Measurements from ENCODE around the gene ETV3. TPM values are rescaled to one million over a fixed set of nuclear protein-coding genes. Genes with fewer than 3 reads are reported as not detected.

The ETV3 gene
- total RNA-seq, 2 donors from 2014 or later = 26.9 to 40.6 TPM

GRCh38 chr1:157154291-157154690 is 16.1 kb upstream of the ETV3 start:
- Histone ChIP-seq H3K9ac (ENCODE audit: extremely low read depth, low read length, poor library complexity, severe bottlenecking) (no peak overlapping the region), H3K4me1 (ENCODE audit: control insufficient read depth, insufficient read depth, low read length) (peaks cover 19% of the 10 kb centered on the region), H3K27ac (ENCODE audit: low read depth, low read length) (no peak overlapping the region), H3K4me3 (ENCODE audit: low read length) (no peak overlapping the region), H3K9me3 (ENCODE audit: control insufficient read depth, low read length) (no peaks in the 10 kb centered on the region), H3K36me3 (ENCODE audit: control insufficient read depth, insufficient read depth, low read length) (no peaks in the 10 kb centered on the region), H3K27me3 (ENCODE audit: control insufficient read depth, insufficient read depth, low read length, poor library complexity, severe bottlenecking) (no peaks in the 10 kb centered on the region)
- peaks cover 53% of the 10 kb centered on the region for H3K4me1 Mint-ChIP-seq
- H3K27me3 Mint-ChIP-seq (ENCODE audit: insufficient read depth) = no peaks in the 10 kb centered on the region
- H3K9me3 Mint-ChIP-seq = no peaks in the 10 kb centered on the region
- no peaks in the 10 kb centered on the region for H3K36me3 Mint-ChIP-seq (ENCODE audit: low read depth)
- no peak overlapping the region for H3K27ac Mint-ChIP-seq
- no peak overlapping the region for H3K4me3 Mint-ChIP-seq
- no peak for TF ChIP-seq CTCF (conservative IDR thresholded peaks at IDR 0.05)
- WGBS, 2 experiments (ENCODE audit: insufficient coverage in 1 of 2, insufficient read length in 1 of 2) = 89 to 100% methylated on average over 4 to 5 of the region's 5 CpGs
- peak; percentile 48 for DNase-seq

- WGBS, 2 experiments (ENCODE audit: insufficient coverage in 1 of 2, insufficient read length in 1 of 2) = 69% methylated on average over 1 of the region's 1 CpG; no CpG with 5 or more reads in 1 of the 2 experiments
- no peaks in the 10 kb centered on the region for H3K9me3 ChIP-seq (ENCODE audit: control insufficient read depth, low read length)
- H3K36me3 ChIP-seq (ENCODE audit: control insufficient read depth, insufficient read depth, low read length) = no peaks in the 10 kb centered on the region
- no peaks in the 10 kb centered on the region for H3K27me3 ChIP-seq (ENCODE audit: control insufficient read depth, insufficient read depth, low read length, poor library complexity, severe bottlenecking)
- Mint-ChIP-seq H3K27me3 (ENCODE audit: insufficient read depth) (no peaks in the 10 kb centered on the region), H3K9me3 (no peaks in the 10 kb centered on the region), H3K27ac (no peak overlapping the region), H3K4me3 (no peak overlapping the region), H3K4me1 (peaks cover 50% of the 10 kb centered on the region), H3K36me3 (ENCODE audit: low read depth) (no peaks in the 10 kb centered on the region)
- TF ChIP-seq CTCF (conservative IDR thresholded peaks at IDR 0.05) = no peak
- H3K4me3 ChIP-seq (ENCODE audit: low read length) = no peak overlapping the region
- peaks cover 19% of the 10 kb centered on the region for H3K4me1 ChIP-seq (ENCODE audit: control insufficient read depth, insufficient read depth, low read length)
- H3K9ac ChIP-seq (ENCODE audit: extremely low read depth, low read length, poor library complexity, severe bottlenecking) = no peak overlapping the region
- no peak overlapping the region for H3K27ac ChIP-seq (ENCODE audit: low read depth, low read length)
- DNase-seq = peak; percentile 44
Measured at GRCh38 chr1:157153746-157154145, 15.6 kb upstream of the ETV3 start.

- peaks cover 26% of the 10 kb centered on the region for H3K4me1 ChIP-seq (ENCODE audit: control insufficient read depth, insufficient read depth, low read length)
- no peaks in the 10 kb centered on the region for H3K27me3 ChIP-seq (ENCODE audit: control insufficient read depth, insufficient read depth, low read length, poor library complexity, severe bottlenecking)
- H3K4me3 Mint-ChIP-seq = no peak overlapping the region
- no peaks in the 10 kb centered on the region for H3K9me3 ChIP-seq (ENCODE audit: control insufficient read depth, low read length)
- H3K9ac ChIP-seq (ENCODE audit: extremely low read depth, low read length, poor library complexity, severe bottlenecking) = no peak overlapping the region
- TF ChIP-seq CTCF (conservative IDR thresholded peaks at IDR 0.05) = no peak
- WGBS, 2 experiments (ENCODE audit: insufficient coverage in 1 of 2, insufficient read length in 1 of 2) = 83 to 88% methylated on average over 1 to 2 of the region's 2 CpGs
- H3K4me1 Mint-ChIP-seq = peaks cover 54% of the 10 kb centered on the region
- H3K27me3 Mint-ChIP-seq (ENCODE audit: insufficient read depth) = no peaks in the 10 kb centered on the region
- no peak for DNase-seq
- no peak overlapping the region for H3K27ac ChIP-seq (ENCODE audit: low read depth, low read length)
- no peaks in the 10 kb centered on the region for H3K36me3 ChIP-seq (ENCODE audit: control insufficient read depth, insufficient read depth, low read length)
- no peak overlapping the region for H3K27ac Mint-ChIP-seq
- no peaks in the 10 kb centered on the region for H3K9me3 Mint-ChIP-seq
- H3K36me3 Mint-ChIP-seq (ENCODE audit: low read depth) = no peaks in the 10 kb centered on the region
- H3K4me3 ChIP-seq (ENCODE audit: low read length) = no peak overlapping the region
Measured at GRCh38 chr1:157152510-157152909, 14.3 kb upstream of the ETV3 start.
